HepG2 (cell line): ENCODE data around the gene SAPCD1. TPM values are rescaled to one million over a fixed set of nuclear protein-coding genes. Genes with fewer than 3 reads are reported as not detected.

Source experiments
- CC2D1A ChIP-seq: sonication (generic); formaldehyde crosslinking; IDR thresholded peaks from 2 replicates; pipeline ENCODE4 v1.8.1; 2023; ENCODE audit warnings: mild to moderate bottlenecking, missing genetic modification reagents
- CEBPB ChIP-seq: IDR thresholded peaks from 2 replicates; pipeline ENCODE4 v1.6.1; 2011; ENCODE audit warnings: low read depth, low read length, improper control_type of control experiment, borderline replicate concordance
- GATAD1 ChIP-seq: IDR thresholded peaks from 2 replicates; pipeline ENCODE4 v1.6.1; 2016; ENCODE audit warnings: missing genetic modification reagents, missing compliant biosample characterization
- GATAD2A ChIP-seq: IDR thresholded peaks from 2 replicates; pipeline ENCODE4 v1.6.1; 2016
- GPBP1L1 ChIP-seq: sonication (generic); formaldehyde crosslinking; IDR thresholded peaks from 2 replicates; pipeline ENCODE4 v1.5.0; 2020; ENCODE audit warnings: mild to moderate bottlenecking, missing genetic modification reagents
- JDP2 ChIP-seq: sonication (generic); formaldehyde crosslinking; IDR thresholded peaks from 2 replicates; pipeline ENCODE4 v1.8.1; 2022; ENCODE audit warnings: missing genetic modification reagents, borderline replicate concordance
- KLF12 ChIP-seq: sonication (generic); formaldehyde crosslinking; IDR thresholded peaks from 2 replicates; pipeline ENCODE4 v1.4.0; 2020; ENCODE audit warnings: missing genetic modification reagents, borderline replicate concordance
- PATZ1 ChIP-seq: sonication (generic); formaldehyde crosslinking; IDR thresholded peaks from 2 replicates; pipeline ENCODE4 v1.4.0; 2020; ENCODE audit warnings: missing genetic modification reagents
- PRDM15 ChIP-seq: sonication (generic); formaldehyde crosslinking; IDR thresholded peaks from 2 replicates; pipeline ENCODE4 v1.4.0; 2020; ENCODE audit warnings: missing genetic modification reagents
- RBM22 ChIP-seq: fragments of 200-400 bp; formaldehyde crosslinking; optimal IDR thresholded peaks from 2 replicates; pipeline ENCODE3; 2017; ENCODE audit warnings: mild to moderate bottlenecking, low read length, moderate library complexity
- REST ChIP-seq, 2 experiments: IDR thresholded peaks; 2 replicates each; pipeline ENCODE4 v1.6.1; 2011 to 2012; ENCODE audit warnings: low read length in 2 of 2, borderline replicate concordance in 1 of 2, low read depth in 1 of 2, mild to moderate bottlenecking in 1 of 2, moderate library complexity in 1 of 2
- SOX5 ChIP-seq: IDR thresholded peaks from 2 replicates; pipeline ENCODE4 v1.6.1; 2016; ENCODE audit warnings: borderline replicate concordance
- ZBTB2 ChIP-seq: sonication (generic); formaldehyde crosslinking; IDR thresholded peaks from 2 replicates; pipeline ENCODE4 v1.8.0; 2022; ENCODE audit warnings: low read depth, missing genetic modification reagents
- ZFP1 ChIP-seq: IDR thresholded peaks from 2 replicates; pipeline ENCODE4 v1.6.1; 2016
- ZNF550 ChIP-seq: sonication (generic); formaldehyde crosslinking; IDR thresholded peaks from 2 replicates; pipeline ENCODE4 v1.4.0; 2020; ENCODE audit warnings: mild to moderate bottlenecking, missing genetic modification reagents, borderline replicate concordance
- ZNF674 ChIP-seq: sonication (generic); formaldehyde crosslinking; IDR thresholded peaks from 2 replicates; pipeline ENCODE4 v1.5.0; 2020; ENCODE audit warnings: low read depth, mild to moderate bottlenecking, missing genetic modification reagents
- polyA plus RNA-seq, 8 experiments: library from polyadenylated mRNA; depleted of rRNA in 3 of 8; stranded (reverse) in 7 of 8; unstranded in 1 of 8; fragments of >200 nt; fragmentation: Illumina TruSeq in 4 of 8; extraction: Trizol in 4 of 8; gene quantifications; 2 replicates each; pipeline versions ENCODE4 v1.2.1 to v1.2.3, GENCODE V29; 2011 to 2016; ENCODE audit warnings: low read depth in 4 of 8, missing spikeins in 1 of 8, mixed read lengths in 1 of 8; ENCODE audit not compliant: insufficient read depth in 1 of 8
- total RNA-seq, 5 experiments: library from RNA; depleted of rRNA; stranded (reverse); fragments of >200 nt; fragmentation: Illumina TruSeq; extraction: Trizol; gene quantifications; 2 replicates each; pipeline ENCODE4 v1.2.3, GENCODE V29; 2016; ENCODE audit warnings: low read depth in 1 of 5

Gene SAPCD1
- total and polyA plus RNA-seq, 2 of the 13 experiments (the other 11 are each of a cell fraction or from before 2014, with no cell fraction given), result 2.5 to 3.9 TPM

- TF ChIP-seq ZBTB2 (CRISPR knock-in tag), result peak; percentile 91
- TF ChIP-seq ZFP1 (CRISPR knock-in tag), result 0 out of 2 replicates have a peak, but pooled peaks have one; percentile 71
- peak; percentile 98 for TF ChIP-seq CC2D1A (CRISPR knock-in tag)
- no peak for TF ChIP-seq ZNF674 (CRISPR knock-in tag)
- TF ChIP-seq JDP2 (CRISPR knock-in tag), result peak; percentile 94
- 0 out of 2 replicates have a peak, but pooled peaks have one; percentile 66 for TF ChIP-seq ZNF550 (CRISPR knock-in tag)
- TF ChIP-seq GATAD2A (CRISPR knock-in tag), result peak; percentile 54
- no peak for TF ChIP-seq CEBPB
- TF ChIP-seq PRDM15 (CRISPR knock-in tag), result 0 out of 2 replicates have a peak, but pooled peaks have one; percentile 46
- TF ChIP-seq GPBP1L1 (CRISPR knock-in tag), result no peak
- peak; percentile 32 for TF ChIP-seq SOX5
- TF ChIP-seq REST (IDR thresholded peaks at IDR 0.05; ENCODE audit: borderline replicate concordance in 1 of 2, low read depth in 1 of 2, low read length in 2 of 2), result peak in 1 of 2 experiments; percentile 14; a peak in 1 of 4 replicates
- peak; percentile 97 for TF ChIP-seq PATZ1 (CRISPR knock-in tag)
- no peak for TF ChIP-seq RBM22
- TF ChIP-seq GATAD1 (CRISPR knock-in tag), result peak; percentile 74; the same call in 1 of the 2 replicates
- peak; percentile 89 for TF ChIP-seq KLF12 (CRISPR knock-in tag)
These were observed 22.6 kb upstream of the SAPCD1 start, which contains the start of gene MSH5 (continued) for GRCh38 chr6:31739639-31740396.
